Inferior parietal cortex (tissue), 1 donor: ENCODE measurements around the gene CFDP1.

Experiments used
- DNase-seq: peaks from one replicate; pipeline ENCODE4 v3.0.0-alpha.2; 2016; ENCODE audit errors: extremely low spot score

The CFDP1 gene

DNA sequence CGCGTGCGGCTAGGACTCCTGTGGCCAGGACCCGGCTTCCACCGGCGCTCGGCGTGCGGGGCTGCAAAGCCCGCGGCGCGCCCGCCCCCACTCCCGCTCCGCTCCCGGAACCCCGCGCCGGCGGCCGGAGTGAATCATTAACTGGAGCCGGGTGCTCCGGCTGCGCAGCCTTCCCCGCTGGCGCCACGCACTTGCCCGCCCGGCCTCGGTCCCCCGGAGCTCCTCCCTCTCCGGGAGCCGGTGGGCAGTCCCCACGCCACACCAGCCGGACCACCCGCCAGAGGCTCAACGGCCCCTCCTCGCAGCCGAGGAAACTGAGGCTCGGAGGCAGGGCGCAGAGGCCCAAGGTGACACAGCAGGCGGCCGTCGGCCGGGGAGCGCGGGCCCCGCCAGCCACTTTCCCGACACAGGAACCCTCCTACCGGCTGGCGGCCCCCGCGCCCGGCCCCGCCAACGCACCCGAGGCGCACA lies 182.5 kb downstream of the CFDP1 start:
- no peak for DNase-seq

GRCh38 chr16:75250089-75250808 lies 183.1 kb downstream of the CFDP1 start:
- no peak for DNase-seq

DNA sequence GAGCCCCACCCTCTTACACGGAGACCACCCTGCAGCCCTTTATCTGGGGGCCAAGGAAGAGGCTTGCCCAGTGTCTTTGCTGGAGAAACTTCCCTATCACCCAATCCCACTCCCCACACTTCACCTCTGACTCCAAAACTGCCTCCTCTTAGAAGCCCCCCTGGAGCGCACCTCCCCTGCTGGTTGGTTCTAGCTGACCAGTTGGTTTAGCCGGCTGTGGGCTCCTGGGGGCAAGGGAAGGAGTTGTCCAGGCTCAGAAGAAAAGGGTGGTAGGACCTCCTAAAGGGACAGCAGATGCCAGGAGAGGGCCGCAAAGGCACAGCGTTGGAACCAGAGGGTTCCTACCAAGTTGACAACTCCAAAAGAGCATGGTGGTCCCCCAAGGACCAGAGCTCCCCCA lies 183.9 kb downstream of the CFDP1 start:
- no peak for DNase-seq

GRCh38 chr16:75248536-75249380 lies 184.5 kb downstream of the CFDP1 start:
- DNase-seq: no peak

GRCh38 chr16:75248142-75248535 lies 185.2 kb downstream of the CFDP1 start:
- no peak for DNase-seq

GRCh38 chr16:75247249-75247648 lies 186.1 kb downstream of the CFDP1 start:
- DNase-seq: no peak

DNA sequence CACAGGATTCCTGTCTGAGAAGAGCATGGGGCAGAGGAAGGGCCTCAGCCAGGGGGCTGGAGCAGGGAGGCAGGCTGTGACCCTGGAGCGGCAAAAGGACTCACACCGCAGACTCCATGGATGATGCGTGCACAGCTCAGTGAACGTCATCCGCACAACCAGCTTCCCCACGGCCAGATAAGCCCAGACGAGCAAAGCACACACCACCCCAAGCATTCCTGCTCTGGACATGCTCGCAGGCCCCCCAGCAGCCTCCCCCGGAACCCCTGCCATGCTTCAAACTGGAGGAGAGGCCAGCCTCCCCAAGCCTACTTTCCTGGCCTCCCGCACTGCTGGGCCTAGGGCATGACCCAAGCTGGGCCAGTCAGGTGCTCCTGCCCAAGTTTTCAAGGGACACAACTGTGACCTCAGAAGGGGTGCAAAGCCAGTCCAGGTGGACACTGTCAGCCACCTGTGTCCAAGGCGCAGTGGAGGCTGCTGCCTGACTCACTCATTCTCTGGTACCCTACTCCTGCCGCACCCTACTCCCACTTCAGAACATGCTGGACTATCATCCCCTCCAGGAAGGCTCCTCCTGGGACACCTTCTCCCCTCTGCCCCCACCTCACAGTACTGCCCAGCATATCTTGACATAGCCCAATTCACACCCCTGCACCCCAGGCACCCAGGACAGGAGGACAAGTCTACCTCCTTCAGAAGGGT lies 186.6 kb downstream of the CFDP1 start:
- DNase-seq: no peak

GRCh38 chr16:75244844-75245758 lies 188.2 kb downstream of the CFDP1 start:
- DNase-seq: peak; percentile 87

DNA sequence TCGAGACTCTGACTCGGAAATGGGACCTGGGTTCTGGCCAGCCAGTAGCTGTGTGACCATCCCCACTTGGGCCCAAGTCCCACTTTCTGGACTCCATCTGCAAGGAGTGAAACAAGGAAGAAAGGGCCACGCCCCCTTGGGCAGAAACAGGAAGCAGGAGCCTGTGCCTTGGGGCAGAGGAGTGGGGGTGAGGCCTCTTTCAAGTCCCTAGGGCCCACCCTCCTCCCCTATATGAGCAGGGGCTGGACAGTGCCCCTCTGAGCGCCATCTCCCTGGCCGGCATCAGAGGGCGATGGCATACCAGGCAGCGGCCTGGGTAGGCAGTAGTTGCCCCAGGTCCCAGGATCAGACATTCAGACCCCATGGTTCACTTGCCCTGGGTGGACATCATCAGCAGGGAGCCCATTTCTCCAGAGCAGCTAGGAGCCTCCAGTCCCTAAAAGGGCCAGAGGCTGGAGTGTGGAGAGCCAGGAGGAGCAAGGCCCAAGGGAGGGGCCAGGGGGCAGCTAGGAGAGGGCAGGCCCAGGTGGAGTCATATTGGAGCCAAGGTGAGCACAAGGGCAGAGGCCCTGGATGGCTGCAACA lies 189.0 kb downstream of the CFDP1 start:
- no peak for DNase-seq
